ENCODE data around the gene UMOD. TPM values are rescaled to one million over a fixed set of nuclear protein-coding genes. Genes with fewer than 3 reads are reported as not detected.

Gene UMOD
- total RNA-seq, 1 experiment from 2014 or later: not detected

DNA sequence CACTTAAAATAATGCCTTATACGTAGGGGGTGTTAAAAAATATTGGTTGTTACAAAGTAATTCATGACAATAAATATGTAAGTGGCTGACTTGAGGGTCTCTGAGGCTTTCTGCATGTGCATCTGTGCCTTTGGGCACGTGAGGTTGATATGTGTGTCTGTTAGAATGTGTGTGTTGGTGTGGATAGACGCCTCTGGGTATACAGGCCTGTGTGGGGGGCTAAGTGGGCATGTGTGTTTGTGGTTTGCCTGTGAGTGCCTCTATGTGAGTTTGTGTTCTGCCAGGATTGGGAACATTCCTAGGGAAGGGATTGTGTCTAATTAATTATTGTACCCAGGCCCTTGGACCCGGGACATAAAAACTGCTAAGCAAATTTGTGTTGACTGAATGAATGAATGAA is 44.2 kb downstream of the UMOD start:
- intact Hi-C loops (cut with micrococcal nuclease): no loop called here
- Mint-ChIP-seq H3K4me1 (ENCODE audit: insufficient read depth, unreplicated experiment) (no peaks in the 10 kb centered on the region), H3K4me3 (ENCODE audit: unreplicated experiment) (no peak overlapping the region), H3K27me3 (ENCODE audit: insufficient read depth, unreplicated experiment) (peaks cover 7% of the 10 kb centered on the region), H3K36me3 (ENCODE audit: insufficient read depth, unreplicated experiment) (no peaks in the 10 kb centered on the region), H3K27ac (ENCODE audit: low read depth, unreplicated experiment) (no peak overlapping the region), H3K9me3 (ENCODE audit: unreplicated experiment) (peaks cover 5% of the 10 kb centered on the region)
- TF ChIP-seq, protein P1, sequence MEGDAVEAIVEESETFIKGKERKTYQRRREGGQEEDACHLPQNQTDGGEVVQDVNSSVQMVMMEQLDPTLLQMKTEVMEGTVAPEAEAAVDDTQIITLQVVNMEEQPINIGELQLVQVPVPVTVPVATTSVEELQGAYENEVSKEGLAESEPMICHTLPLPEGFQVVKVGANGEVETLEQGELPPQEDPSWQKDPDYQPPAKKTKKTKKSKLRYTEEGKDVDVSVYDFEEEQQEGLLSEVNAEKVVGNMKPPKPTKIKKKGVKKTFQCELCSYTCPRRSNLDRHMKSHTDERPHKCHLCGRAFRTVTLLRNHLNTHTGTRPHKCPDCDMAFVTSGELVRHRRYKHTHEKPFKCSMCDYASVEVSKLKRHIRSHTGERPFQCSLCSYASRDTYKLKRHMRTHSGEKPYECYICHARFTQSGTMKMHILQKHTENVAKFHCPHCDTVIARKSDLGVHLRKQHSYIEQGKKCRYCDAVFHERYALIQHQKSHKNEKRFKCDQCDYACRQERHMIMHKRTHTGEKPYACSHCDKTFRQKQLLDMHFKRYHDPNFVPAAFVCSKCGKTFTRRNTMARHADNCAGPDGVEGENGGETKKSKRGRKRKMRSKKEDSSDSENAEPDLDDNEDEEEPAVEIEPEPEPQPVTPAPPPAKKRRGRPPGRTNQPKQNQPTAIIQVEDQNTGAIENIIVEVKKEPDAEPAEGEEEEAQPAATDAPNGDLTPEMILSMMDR (IDR thresholded peaks at IDR 0.05; ENCODE audit: unreplicated experiment): no peak
- ChIA-PET CTCF (interaction anchor here (0.6 to 3.6 kb wide), 4 partner anchors 7 to 401 kb away, joined by 3 to 21 read pairs (median 10); no protein-coding TSS in a partner anchor), POLR2A (no interaction called here)
- no peak for DNase-seq (ENCODE audit: unreplicated experiment)
- BruUV-seq (replicated peaks): no TSS peak

DNA sequence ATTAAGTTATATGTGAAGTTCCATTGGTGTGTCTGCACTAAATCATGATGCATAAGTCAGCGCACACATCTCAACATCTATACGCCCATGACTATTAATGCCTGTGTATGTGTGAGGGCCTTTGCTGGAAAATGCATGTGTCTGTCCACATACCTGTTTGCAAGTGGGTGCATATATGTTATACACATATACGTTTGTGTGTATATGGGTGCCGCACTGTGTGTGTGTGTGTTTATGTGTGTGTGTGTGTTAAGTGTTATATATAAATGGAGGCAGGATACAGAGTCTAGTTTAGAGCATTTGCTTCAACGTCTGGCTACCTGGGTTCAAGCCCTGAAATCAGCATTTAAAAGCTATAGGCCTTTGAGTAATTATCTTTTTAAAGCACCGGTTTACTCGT is 44.7 kb downstream of the UMOD start:
- no peaks in the 10 kb centered on the region for H3K36me3 Mint-ChIP-seq (ENCODE audit: insufficient read depth, unreplicated experiment)
- TF ChIP-seq, protein P1 (IDR thresholded peaks at IDR 0.05; ENCODE audit: unreplicated experiment): no peak
- H3K27ac Mint-ChIP-seq (ENCODE audit: low read depth, unreplicated experiment): no peak overlapping the region
- POLR2A ChIA-PET: no interaction called here
- intact Hi-C loops (cut with micrococcal nuclease): no loop called here
- peaks cover 9% of the 10 kb centered on the region for H3K27me3 Mint-ChIP-seq (ENCODE audit: insufficient read depth, unreplicated experiment)
- no peaks in the 10 kb centered on the region for H3K4me1 Mint-ChIP-seq (ENCODE audit: insufficient read depth, unreplicated experiment)
- no TSS peak for BruUV-seq (replicated peaks)
- no peak overlapping the region for H3K4me3 Mint-ChIP-seq (ENCODE audit: unreplicated experiment)
- no peaks in the 10 kb centered on the region for H3K9me3 Mint-ChIP-seq (ENCODE audit: unreplicated experiment)
- CTCF ChIA-PET: interaction anchor here (0.7 to 3.6 kb wide), 4 partner anchors 9 to 400 kb away, joined by 3 to 21 read pairs (median 4); no protein-coding TSS in a partner anchor
- no peak for DNase-seq (ENCODE audit: unreplicated experiment)

- ChIA-PET CTCF (interaction anchor here (0.5 to 3.6 kb wide), 4 partner anchors 8 to 407 kb away, joined by 3 to 21 read pairs (median 4); no protein-coding TSS in a partner anchor), POLR2A (no interaction called here)
- Mint-ChIP-seq H3K4me1 (ENCODE audit: insufficient read depth, unreplicated experiment) (no peaks in the 10 kb centered on the region), H3K4me3 (ENCODE audit: unreplicated experiment) (no peak overlapping the region), H3K36me3 (ENCODE audit: insufficient read depth, unreplicated experiment) (no peaks in the 10 kb centered on the region), H3K9me3 (ENCODE audit: unreplicated experiment) (no peaks in the 10 kb centered on the region), H3K27me3 (ENCODE audit: insufficient read depth, unreplicated experiment) (peaks cover 11% of the 10 kb centered on the region), H3K27ac (ENCODE audit: low read depth, unreplicated experiment) (no peak overlapping the region)
- TF ChIP-seq, protein P1 (IDR thresholded peaks at IDR 0.05; ENCODE audit: unreplicated experiment): no peak
- BruUV-seq (replicated peaks): no TSS peak
- DNase-seq (ENCODE audit: unreplicated experiment): no peak
- intact Hi-C loops (cut with micrococcal nuclease): no loop called here
These were observed 45.3 kb downstream of the UMOD start for GRCh38 chr16:20307240-20307671.

DNA sequence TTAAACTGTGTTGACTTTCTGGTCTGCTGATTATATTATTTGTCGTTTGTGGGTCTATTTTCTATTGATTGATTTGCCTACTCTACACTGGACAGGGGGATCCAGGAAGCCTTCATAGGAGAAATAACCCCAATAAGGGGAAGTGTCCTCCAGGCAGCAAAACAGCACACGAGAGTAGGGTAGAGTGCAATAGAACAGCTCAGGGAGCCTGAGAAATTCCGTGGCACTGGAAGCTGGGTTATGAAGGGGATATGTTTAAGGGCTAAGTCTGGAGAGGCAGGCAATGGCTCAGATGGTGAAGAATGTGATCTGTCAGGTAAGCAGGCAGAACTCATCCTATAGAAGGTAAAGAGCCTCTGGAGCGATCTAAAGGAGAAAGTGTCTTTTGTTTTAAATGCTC is 46.1 kb downstream of the UMOD start:
- Mint-ChIP-seq H3K4me1 (ENCODE audit: insufficient read depth, unreplicated experiment) (no peaks in the 10 kb centered on the region), H3K27me3 (ENCODE audit: insufficient read depth, unreplicated experiment) (peaks cover 14% of the 10 kb centered on the region)
- CTCF ChIA-PET: interaction anchor here (0.8 to 3.6 kb wide), 2 partner anchors 399 to 709 kb away, joined by 3 to 21 read pairs; no protein-coding TSS in a partner anchor

More for the DNA sequence above, 46.1 kb downstream of the UMOD start:
- POLR2A ChIA-PET: no interaction called here
- BruUV-seq (replicated peaks): no TSS peak
- no peak overlapping the region for H3K4me3 Mint-ChIP-seq (ENCODE audit: unreplicated experiment)
- TF ChIP-seq, protein P1 (IDR thresholded peaks at IDR 0.05; ENCODE audit: unreplicated experiment): no peak
- DNase-seq (ENCODE audit: unreplicated experiment): no peak
- no peaks in the 10 kb centered on the region for H3K36me3 Mint-ChIP-seq (ENCODE audit: insufficient read depth, unreplicated experiment)
- H3K27ac Mint-ChIP-seq (ENCODE audit: low read depth, unreplicated experiment): no peak overlapping the region
- H3K9me3 Mint-ChIP-seq (ENCODE audit: unreplicated experiment): no peaks in the 10 kb centered on the region
- intact Hi-C loops (cut with micrococcal nuclease): no loop called here
